Progenitor cell of endocrine pancreas (in vitro differentiated cells): ENCODE results near the gene CIC. TPM values are rescaled to one million over a fixed set of nuclear protein-coding genes. Genes with fewer than 3 reads are reported as not detected.
"Not testable (repeated sequence)": the region's sequence is repeated elsewhere in the genome, so short reads cannot be mapped to it uniquely, and the experiment has no call there.

Experiments used
- DNase-seq: peaks from one replicate; pipeline ENCODE4 v3.0.0; 2021; ENCODE audit warnings: low spot score; ENCODE audit not compliant: unreplicated experiment
- H3K27ac Mint-ChIP-seq: 2 replicates; pipeline ENCODE4 v1.8.0; 2021; ENCODE audit warnings: mild to moderate bottlenecking, moderate library complexity, mixed read lengths
- H3K27me3 Mint-ChIP-seq: 2 replicates; pipeline ENCODE4 v1.8.0; 2021; ENCODE audit warnings: mixed read lengths
- H3K36me3 Mint-ChIP-seq: 2 replicates; pipeline ENCODE4 v1.8.0; 2022; ENCODE audit warnings: mixed read lengths; ENCODE audit not compliant: insufficient read depth
- H3K4me1 Mint-ChIP-seq: 2 replicates; pipeline ENCODE4 v1.8.0; 2021; ENCODE audit warnings: low read depth, mixed read lengths
- H3K4me3 Mint-ChIP-seq: 2 replicates; pipeline ENCODE4 v1.8.0; 2021; ENCODE audit warnings: low read depth, mild to moderate bottlenecking, moderate library complexity, mixed read lengths
- H3K9me3 Mint-ChIP-seq: 2 replicates; pipeline ENCODE4 v1.8.0; 2021; ENCODE audit warnings: low read depth, mixed read lengths
- CTCF ChIP-seq: fragments of 200-600 bp; sonication (generic); IDR thresholded peaks from one replicate; pipeline ENCODE4 v1.5.0; 2021; ENCODE audit warnings: antibody characterized with exemption, mild to moderate bottlenecking; ENCODE audit not compliant: unreplicated experiment
- total RNA-seq: library from RNA; stranded (reverse); gene quantifications from 2 replicates; pipeline ENCODE4 v1.2.1, GENCODE V29; 2021

CIC gene
- total RNA-seq, 1 donor from 2014 or later: 86.0 TPM

GRCh38 chr19:42333975-42334696 is 65.1 kb downstream of the CIC start:
- no peak overlapping the region for H3K4me3 Mint-ChIP-seq
- H3K9me3 Mint-ChIP-seq: no peaks in the 10 kb centered on the region
- H3K36me3 Mint-ChIP-seq: peaks cover 3% of the 10 kb centered on the region
- TF ChIP-seq CTCF: no peak
- no peak for DNase-seq
- H3K27me3 Mint-ChIP-seq: no peaks in the 10 kb centered on the region
- H3K27ac Mint-ChIP-seq: no peak overlapping the region
- no peaks in the 10 kb centered on the region for H3K4me1 Mint-ChIP-seq

GRCh38 chr19:42334697-42335373 is 65.8 kb downstream of the CIC start:
- Mint-ChIP-seq H3K27me3 (no peaks in the 10 kb centered on the region), H3K9me3 (no peaks in the 10 kb centered on the region), H3K4me1 (no peaks in the 10 kb centered on the region), H3K27ac (no peak overlapping the region), H3K4me3 (no peak overlapping the region), H3K36me3 (peaks cover 8% of the 10 kb centered on the region)
- no peak for TF ChIP-seq CTCF
- no peak for DNase-seq

- no peak for TF ChIP-seq CTCF
- no peak overlapping the region for H3K4me3 Mint-ChIP-seq
Measured at GRCh38 chr19:42335374-42335936, 66.4 kb downstream of the CIC start.

GRCh38 chr19:42335971-42336370 is 66.9 kb downstream of the CIC start:
- no peak for DNase-seq
- H3K27me3 Mint-ChIP-seq: no peaks in the 10 kb centered on the region
- H3K36me3 Mint-ChIP-seq: peaks cover 8% of the 10 kb centered on the region
- TF ChIP-seq CTCF: no peak
- no peak overlapping the region for H3K4me3 Mint-ChIP-seq
- no peaks in the 10 kb centered on the region for H3K9me3 Mint-ChIP-seq
- H3K27ac Mint-ChIP-seq: no peak overlapping the region
- H3K4me1 Mint-ChIP-seq: no peaks in the 10 kb centered on the region

More at GRCh38 chr19:42335374-42335936, 66.4 kb downstream of the CIC start:
- no peaks in the 10 kb centered on the region for H3K9me3 Mint-ChIP-seq
- peaks cover 8% of the 10 kb centered on the region for H3K36me3 Mint-ChIP-seq
- H3K27ac Mint-ChIP-seq: no peak overlapping the region
- no peaks in the 10 kb centered on the region for H3K4me1 Mint-ChIP-seq
- no peaks in the 10 kb centered on the region for H3K27me3 Mint-ChIP-seq
- no peak for DNase-seq

GRCh38 chr19:42339126-42339860 is 70.2 kb downstream of the CIC start:
- H3K4me1 Mint-ChIP-seq, DNase-seq, H3K27me3 Mint-ChIP-seq, H3K9me3 Mint-ChIP-seq, H3K4me3 Mint-ChIP-seq: not testable (repeated sequence)
- Mint-ChIP-seq H3K36me3 (peaks cover 10% of the 10 kb centered on the region), H3K27ac (peak overlapping the region; percentile 46)

GRCh38 chr19:42339922-42340321 is 70.9 kb downstream of the CIC start:
- DNase-seq: not testable (repeated sequence)

More at GRCh38 chr19:42339922-42340321, 70.9 kb downstream of the CIC start:
- peaks cover 14% of the 10 kb centered on the region for H3K36me3 Mint-ChIP-seq
- H3K27me3 Mint-ChIP-seq, H3K4me1 Mint-ChIP-seq, H3K9me3 Mint-ChIP-seq, H3K27ac Mint-ChIP-seq, H3K4me3 Mint-ChIP-seq: not testable (repeated sequence)
